GM18502 (cell line): ENCODE measurements around the gene GCK.

Experiments
- ATAC-seq: cut with Tn5 transposase; IDR thresholded peaks from one replicate; pipeline ENCODE4 v1.9.1; 2021; ENCODE audit warnings: mild to moderate bottlenecking; ENCODE audit not compliant: unreplicated experiment, poor library complexity

The GCK gene

DNA sequence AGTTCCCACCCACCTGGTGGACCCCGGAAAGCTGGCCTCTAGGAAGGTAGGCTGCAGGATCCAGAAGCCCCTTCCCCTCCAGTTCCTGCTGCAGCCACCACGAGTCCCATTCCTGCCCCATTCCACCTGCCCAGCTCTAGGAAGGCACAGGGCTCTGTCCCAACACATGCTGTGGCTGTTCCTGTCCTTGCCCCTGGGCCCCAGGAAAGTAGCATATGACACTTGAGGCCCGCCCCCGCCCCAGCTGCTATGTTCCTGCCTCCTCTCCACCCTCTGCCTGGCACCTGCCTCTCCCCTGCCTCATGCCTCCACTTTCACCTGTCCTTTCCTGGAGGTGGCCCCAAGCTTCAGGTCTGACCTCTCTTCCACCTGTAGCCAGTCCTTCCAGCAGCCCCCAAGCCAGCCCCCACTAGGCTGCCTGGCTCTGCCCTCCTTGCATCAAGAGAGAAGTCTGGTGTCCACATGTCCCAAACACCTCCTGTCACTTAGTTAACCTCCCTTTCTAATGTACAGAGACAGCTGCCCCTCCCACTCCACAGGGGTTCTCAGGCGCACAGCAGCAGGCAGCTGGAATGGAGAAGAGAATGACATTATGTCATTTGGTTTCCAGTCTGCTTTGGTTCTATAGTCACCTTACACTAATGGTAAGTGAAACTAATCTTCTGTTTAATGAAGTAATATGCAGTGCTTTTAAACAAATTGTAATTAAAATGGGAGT, 34.3 kb upstream of the GCK start:
- no peak for ATAC-seq

DNA sequence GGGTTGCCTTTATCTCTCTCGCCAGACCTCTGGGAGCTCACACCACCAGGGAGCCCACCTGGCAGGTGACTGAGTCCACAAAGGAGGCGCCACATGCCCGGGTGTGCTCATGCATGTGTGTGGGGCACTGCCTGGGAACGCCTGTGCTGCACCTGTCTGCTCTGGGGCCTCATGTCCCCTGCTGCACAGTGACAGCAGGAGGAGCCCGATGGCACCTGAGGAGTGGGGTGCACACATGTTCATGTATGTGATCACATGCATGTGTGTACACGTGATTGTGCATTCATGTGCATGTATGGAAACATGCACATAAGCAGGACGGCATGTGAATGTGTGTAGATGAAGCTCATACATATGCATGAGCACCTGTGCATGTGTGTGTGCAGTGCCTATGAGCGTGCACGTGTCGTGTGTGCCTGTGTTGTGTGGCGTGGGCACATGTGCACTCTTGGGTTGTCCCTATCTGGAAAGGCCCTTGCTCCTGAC, 33.6 kb upstream of the GCK start:
- no peak for ATAC-seq

DNA sequence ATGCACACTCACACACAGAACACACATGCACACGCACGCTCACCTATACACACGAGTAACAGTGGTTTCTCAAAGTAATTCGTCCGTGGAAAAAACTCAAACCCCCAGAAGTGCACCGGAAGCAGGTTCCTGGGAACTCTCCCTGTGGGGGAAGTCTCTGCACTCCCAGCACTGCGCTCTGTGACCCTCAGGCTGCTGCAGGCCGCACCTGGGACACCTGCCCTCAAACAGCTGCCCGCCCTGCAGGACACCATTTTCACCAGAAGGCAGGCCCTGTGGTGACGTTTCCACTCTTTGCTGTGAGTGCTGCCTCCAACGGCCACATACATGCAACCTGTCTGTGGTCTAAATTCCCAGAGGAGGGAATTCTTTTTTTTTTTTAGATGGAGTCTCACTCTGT, 32.8 kb upstream of the GCK start:
- ATAC-seq, result no peak

DNA sequence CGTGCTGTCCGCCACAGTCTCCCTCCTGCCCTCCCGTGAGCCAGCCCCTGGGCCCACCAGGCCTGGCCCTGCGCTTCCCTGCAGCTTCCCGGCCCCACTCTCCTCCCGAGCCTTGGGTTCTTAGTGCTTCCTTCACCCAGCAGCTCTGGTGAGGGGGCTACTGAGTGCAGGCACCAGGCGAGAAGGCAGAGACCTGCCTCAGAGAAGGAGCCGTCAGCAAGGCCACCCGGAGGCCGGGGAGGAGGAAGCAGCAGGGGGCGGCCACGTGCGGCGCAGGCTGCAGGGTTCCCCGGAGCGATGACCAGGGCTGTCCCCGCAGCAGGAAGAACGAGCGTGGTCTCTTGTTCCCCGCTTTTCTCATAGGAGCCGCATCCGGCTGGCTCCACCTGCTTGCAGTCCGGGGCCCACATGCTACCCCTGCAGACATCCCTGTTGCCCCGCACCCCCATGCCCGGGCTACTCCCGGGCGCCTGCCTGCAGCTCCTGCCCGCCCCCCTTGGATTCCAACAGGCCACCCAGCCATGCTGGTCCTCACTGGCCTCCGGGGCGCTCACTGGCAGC, 32.1 kb upstream of the GCK start:
- ATAC-seq, result no peak

DNA sequence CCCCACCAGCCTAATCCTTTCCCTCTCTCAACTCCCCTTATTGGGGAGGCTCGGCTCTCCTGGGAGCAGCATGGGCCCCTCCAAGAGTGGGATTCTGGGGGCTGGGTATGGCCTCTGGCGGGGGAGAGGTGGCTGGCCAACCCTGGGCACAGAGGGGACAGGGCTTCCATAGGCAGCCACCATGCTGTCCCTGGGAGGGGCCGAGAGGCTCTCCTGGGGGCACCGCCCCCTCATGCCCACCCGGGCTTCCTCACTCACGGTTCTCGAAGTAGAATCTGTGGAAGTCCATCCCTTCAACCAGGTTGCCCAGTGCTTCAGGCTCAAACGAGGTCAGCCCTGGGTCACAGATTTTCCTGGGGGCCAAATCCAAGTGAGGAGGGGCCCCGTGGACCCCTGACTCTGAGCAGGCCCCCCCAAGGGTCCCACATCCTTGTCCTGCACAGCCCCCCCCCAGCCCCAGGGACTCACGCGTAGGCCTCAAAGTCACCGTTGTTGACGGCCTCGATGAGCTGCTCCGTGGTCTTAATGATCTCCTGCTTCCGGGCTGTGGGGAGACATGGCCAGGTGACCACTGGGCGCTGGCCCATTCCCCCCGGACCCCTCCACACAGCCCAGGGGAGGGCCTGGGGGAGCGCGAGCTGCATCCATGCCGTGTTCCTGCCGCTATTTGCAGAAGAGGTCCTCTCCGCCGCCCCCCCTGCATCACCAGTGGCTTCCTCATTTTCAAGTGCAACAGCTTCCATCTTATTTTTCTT, 31.3 kb upstream of the GCK start:
- no peak for ATAC-seq

DNA sequence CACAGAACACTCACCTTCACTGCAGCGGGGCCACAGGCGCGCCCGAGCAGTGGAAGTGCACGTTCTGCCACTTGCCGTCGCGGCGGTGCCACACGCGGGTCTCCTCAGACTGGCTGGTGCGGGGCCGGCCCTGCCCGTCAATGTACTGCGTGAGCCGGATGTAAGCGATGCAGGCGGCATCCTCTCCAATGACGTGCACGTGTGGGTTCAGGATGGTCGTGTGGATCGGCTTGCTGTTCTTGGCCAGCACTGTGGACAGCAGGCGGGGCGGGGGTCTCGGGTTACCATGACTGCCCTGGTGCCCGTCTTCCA, 30.8 kb upstream of the GCK start:
- no peak for ATAC-seq

DNA sequence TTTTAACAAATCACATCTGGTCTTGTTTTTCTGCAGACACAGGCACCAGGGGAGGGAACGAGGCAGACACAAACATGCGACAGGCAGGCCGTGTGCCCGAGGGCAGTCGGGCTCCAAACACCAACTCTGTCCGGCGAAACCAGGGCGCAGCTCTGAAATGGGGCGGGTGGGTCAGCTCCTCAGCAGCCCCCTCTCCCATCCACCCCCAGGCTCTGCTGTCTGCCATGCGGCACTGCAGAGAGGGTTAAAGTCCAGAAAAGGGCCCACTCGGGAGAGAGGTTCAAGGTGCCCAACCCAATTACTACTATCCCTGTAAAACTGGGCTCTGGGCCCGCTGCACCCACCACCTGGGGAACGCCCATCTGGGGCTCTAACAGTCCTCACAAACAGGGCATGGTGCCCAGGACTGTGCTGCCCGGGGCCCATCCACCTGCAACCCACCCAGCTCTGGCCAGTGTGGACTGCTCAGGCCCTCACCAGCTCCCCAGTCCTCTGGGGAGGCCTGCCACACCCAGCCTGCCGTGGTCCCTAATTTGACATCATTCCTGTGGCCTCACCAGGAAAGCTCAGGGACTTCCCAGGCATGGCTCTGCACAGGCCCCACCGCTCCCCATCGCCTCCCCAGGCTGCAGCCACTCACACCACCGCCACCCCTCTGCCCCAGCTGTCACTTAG, 30.3 kb upstream of the GCK start:
- no peak for ATAC-seq

DNA sequence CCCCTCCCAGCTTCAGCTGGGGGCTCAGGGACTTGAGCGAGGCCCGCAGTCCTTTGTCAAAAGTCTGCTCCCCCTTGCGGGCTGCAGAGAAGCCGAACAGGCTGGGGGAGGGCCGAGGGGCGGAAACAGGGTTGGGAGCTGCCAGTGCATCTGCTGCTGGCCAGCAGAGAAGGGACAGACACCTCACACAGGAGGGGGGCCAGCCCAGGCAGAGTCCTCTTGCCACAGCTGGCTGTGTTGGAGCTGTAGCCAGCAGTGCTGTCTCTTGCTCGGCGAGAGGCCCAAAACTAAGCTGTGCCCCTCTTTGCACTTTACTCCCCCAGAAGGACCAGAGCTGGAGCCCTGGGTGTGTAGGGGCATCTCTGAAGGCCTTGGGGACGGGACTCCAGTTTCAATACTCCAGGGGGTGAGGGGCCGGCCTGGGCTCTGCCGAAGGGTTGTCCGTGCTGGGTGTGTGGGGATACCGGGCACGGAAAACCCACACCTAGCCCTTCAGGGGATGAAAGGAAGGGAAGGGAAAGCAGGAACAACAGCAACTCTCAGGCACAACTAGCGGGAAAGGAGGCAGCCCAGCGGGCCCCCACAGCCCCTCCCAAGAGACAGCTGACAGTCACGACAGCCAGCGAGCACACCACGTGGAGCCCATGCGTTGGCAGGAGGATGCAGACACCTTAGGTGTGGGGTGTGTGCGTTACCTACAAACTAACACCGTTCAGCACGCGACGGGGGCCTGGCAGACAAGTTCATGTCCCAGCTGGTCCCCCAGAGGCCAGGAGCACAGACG, 29.4 kb upstream of the GCK start:
- no peak for ATAC-seq

DNA sequence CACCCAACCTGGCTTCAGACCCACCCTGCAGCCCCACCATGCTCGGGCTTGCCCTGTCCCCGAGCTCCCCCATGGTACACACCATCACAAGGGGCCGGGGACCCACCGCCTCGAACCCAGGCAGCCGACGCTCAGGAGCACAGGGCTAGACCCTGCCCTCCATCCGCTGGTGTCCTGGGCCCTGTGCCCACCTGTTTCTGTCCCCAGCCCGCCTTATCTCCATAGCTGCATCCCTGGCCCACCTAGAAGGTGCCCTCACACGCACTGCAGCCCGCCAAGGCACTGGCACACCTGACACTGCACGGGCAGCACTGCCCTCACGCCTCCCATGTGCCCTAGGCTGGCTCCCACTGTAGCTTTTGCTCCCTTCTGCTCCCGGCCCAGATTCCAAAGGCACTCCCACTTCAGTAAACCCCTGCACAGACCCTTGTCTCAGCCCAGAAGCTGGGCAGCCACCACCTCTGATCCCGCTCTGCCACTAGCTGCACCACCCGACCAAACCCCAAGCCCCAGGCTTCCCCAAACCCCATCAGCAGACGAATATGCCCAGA, 28.7 kb upstream of the GCK start:
- ATAC-seq, result no peak

DNA sequence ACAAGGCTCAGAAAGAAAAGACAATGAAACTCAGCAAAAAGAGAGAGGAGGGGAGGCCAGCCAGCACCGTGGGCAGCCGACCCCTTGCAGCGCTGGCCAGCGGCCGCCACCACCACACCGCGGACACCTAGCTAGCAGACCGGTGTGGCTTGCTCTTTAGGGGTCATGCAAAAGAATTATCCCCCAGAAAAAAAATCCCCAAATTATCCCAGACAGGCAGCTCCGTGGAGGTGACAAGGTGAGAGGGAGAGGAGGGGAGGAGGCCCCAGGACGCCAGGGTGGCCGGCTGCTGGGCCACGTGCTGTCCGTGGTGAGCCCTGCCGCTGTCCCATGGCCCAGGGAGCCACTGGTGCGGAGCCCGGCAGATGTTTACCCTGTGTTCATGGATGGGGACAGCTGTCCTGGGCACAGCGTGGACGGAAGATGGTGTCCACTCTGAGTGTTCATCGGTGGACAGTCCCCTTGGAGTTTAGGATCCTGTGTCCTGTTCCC, 28.0 kb upstream of the GCK start:
- no peak for ATAC-seq

DNA sequence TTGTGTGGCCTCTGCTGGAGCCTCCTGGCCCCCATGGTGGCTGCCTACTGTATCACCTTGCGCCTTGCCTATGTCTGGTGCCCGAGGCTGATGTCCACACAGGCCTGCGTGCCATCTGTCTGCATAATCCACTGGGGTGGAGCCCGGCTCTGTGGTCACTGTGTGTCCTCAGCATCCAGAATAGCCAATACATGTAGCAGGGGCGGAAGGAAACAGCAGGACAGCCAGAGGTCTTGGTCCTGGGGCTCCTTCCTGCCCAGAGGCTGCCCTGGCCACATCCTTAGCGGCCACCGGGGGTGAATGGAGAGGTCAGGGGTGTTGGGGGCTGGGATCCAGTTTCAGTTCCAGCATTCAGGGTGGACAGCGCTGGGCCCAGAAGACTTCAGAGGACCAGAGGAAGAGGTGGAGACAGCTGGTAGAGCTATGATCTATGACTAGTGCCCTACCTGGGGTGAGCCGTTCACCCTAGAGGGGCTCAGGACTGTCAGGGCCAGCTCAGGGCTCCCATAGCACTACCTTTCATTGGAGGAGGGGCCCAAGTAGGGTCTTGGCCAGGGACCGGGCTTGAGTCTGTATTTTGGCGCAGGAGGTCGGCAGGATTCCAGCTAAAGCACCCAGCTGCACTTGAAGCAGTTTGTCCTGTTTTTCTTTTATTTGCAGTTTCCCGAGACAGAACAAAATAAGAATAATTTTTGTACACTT, 27.4 kb upstream of the GCK start:
- no peak for ATAC-seq

DNA sequence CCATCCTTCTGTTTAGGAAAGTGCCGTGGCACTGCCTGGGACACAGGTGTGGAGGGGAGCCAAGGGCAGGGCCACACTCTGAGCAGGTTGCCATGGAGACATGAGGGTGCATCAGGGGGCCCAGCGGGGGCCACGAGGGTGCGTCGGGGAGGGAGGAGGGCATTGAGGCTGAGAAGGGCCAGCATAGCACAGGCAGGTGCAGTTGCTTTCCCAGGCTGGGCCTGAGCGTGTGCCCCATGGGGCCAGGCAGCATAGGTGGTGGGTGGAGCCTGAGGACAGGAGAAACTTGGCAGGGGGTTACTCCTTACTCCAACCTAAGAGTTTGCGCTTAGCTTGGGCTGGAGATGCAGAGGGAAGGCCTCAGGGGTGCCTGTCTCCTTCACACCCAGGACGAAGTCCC, 26.8 kb upstream of the GCK start:
- no peak for ATAC-seq

DNA sequence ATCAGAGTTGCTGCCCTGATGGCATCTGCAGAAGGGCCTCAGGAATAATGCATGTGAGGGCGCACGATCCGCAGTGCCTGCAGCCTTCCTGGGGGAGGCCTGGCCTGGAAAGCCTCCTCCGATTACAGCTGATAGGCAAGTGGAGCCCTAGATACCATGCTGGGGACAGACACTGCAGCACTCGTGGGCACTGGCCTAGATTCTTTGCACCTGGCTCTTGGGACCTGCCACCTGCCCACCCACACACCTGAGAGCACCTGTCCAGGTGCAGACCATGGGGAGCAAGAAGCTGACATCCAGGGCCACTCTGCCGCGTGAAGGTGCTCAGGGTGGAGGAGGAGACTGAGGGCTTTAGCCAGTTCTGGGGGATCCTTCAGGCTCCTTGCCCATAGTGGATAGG, 26.3 kb upstream of the GCK start:
- ATAC-seq, result no peak

DNA sequence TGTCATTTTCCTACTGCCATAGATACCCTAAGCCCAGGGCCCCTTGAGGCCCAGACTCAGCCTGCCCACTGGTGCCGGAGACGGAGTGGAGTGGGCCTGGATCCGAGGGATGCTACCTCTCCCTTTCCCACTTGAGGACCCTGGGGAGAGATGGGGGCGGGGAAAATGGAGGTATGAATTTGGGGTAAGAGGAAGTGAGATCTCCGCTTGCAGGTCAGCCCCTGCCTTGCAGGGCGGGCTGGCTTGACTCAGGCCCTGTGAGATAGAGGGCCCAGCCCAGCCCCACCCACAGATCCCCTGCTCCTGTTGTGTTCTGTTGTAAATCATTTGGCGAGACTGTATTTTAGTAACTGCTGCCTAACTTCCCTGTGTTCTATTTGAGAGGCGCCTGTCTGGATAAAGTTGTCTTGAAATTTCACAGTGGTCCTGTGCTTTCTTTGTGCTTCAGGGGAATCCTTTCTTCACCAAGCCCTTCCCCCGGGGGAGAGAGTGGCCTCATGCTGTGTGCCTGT, 24.7 kb upstream of the GCK start:
- ATAC-seq, result no peak

DNA sequence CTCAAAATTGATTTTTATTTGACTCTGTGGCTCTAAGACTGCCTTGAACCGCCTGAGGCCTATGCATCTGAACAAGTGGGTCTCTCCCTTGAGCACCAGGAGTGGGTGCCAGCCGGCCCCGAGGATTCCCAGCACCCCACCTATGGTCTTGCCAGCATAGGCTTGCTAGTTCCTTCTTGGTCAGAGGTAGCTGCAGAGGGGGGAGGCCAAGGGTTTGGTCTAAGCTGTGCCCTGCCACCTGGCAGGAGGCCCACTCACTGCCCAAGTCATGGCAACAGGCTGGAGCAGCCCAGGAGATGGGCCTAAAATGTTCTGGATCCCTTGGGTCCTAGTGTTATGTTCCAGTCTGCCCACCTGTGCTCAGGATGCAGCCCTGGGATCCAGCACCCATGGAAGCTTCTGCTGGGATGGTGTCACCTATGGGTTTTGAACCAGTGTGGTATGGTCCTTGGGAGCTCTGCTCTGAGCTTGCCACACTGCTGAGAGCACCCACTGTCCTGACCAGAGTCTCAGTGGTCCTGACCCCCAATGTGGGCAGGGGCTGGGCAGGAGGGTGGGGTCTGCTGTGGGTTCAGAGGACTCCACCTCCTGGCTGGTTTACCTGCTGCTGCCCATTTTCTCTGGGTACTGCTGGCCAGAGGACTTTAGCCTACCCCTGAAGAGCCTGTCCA, 24.1 kb upstream of the GCK start:
- no peak for ATAC-seq

DNA sequence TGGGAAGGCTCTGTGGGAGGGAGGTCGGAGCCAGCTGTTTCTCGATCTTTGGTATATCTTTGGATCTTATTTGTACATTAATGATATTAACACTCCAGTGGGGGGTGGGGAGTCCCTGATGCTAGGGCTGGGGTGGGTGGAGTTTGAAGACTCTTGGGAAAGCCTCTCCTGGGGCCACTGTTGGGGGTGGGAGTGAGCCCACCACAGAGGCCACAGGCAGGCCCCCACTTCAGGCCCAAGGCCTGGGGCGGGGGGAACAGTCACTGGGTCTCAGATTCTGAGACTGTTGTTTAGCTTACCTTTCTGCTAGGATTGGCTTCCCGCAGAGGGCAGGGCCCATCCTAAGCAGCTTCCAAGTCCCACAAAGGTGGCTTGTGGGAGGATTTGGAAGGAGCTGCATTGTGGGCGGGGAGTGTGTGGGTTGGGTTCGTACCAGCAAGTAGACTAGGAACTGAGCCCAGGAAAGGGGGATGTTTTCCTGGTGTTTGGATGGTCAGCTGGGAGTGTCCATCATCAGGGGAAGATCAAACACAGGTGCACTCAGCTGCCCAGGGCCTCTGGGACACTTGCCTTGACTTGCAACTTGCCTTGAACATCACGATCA, 23.4 kb upstream of the GCK start:
- no peak for ATAC-seq

DNA sequence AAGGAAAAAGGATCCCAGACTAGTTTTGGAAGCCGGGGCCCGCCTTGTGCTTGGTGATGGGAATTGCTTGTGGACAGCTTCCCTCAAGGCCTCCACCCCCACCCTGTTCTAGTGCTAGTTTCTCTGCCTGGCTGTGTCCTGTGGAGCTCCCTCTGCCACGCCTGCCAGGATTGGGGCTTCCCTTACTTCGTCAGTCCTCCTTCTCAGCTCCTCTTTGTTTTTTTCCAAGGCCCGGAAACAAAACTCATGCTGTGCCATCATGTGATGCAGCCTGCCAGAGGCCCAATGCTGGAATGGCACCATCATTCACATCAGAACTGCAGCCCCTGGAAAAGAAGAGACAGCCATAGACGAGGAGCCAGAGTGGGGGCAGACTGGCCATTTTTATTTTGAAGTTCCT, 22.8 kb upstream of the GCK start:
- no peak for ATAC-seq

DNA sequence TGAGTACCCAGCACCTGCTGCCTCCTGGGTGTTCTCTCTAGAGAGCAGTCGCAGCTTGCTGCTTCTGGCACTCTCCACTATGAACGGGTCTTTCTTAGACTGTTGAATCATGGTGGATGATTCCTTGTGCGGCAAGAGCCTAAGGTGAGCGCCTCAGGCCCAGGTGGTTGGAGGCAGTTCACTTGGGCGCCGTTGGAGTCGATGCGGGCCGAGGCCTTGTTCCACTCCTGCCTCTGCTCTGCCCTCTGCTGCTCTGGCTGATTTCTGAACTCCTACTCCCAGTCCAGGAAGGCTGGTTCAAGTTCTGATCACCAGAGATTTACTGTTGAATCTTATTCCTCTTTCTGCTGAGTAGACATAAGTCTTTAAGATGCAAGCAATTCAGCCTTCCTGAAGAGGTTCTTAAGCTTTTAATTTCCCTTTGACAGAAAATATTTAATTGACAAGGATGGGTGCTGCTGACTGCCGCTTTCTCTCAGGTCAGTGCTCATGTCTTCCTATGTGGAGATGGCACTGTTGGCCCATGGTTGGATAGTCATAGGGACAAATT, 22.0 kb upstream of the GCK start:
- no peak for ATAC-seq
